Fibroblast of lung (primary cell): ENCODE measurements around the gene CBL.

Experiments used
- EZH2 ChIP-seq: IDR thresholded peaks from 2 replicates; pipeline ENCODE4 v1.5.1; 2012; ENCODE audit warnings: low read length, control low read depth, mild to moderate bottlenecking; ENCODE audit errors: missing control alignments
- TF ChIP-seq, protein P1 (sequence below), 2 donors: IDR thresholded peaks in 1 of 2; conservative IDR thresholded peaks in 1 of 2; 1 replicate in 1 of 2; 2 replicates in 1 of 2; pipeline ENCODE4 v1.5.1; 2011 to 2012; ENCODE audit warnings: low read length in 2 of 2, control low read depth in 1 of 2, inconsistent platforms in 1 of 2, low read depth in 1 of 2, mild to moderate bottlenecking in 1 of 2

DNA sequence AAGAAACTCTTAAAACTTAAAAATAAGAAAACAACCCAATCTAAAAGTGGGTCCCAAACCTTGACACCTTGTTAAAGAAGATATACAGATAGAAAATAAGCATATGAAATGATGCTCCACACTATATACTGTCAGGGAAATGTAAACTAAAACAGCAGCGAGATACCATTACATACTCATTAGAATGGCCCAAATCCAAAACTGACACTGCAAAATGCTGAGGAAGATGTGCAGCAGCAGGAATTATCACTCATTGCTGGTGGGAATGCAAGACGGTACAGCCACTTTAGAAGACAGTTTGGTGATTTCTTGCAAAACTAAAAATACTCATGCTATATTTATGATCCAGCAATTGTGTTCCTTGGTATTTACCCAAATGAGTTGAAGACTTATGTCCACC, 123.2 kb downstream of the CBL start:
- TF ChIP-seq, protein P1, sequence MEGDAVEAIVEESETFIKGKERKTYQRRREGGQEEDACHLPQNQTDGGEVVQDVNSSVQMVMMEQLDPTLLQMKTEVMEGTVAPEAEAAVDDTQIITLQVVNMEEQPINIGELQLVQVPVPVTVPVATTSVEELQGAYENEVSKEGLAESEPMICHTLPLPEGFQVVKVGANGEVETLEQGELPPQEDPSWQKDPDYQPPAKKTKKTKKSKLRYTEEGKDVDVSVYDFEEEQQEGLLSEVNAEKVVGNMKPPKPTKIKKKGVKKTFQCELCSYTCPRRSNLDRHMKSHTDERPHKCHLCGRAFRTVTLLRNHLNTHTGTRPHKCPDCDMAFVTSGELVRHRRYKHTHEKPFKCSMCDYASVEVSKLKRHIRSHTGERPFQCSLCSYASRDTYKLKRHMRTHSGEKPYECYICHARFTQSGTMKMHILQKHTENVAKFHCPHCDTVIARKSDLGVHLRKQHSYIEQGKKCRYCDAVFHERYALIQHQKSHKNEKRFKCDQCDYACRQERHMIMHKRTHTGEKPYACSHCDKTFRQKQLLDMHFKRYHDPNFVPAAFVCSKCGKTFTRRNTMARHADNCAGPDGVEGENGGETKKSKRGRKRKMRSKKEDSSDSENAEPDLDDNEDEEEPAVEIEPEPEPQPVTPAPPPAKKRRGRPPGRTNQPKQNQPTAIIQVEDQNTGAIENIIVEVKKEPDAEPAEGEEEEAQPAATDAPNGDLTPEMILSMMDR (conservative IDR thresholded peaks at IDR 0.05 in 1 of 2, IDR thresholded peaks at IDR 0.05 in 1 of 2; ENCODE audit: low read depth in 1 of 2, low read length in 2 of 2): no peak
- no peak for TF ChIP-seq EZH2
